ENCODE data around the gene LRIT3.
A peak's percentile ranks its signal among the peaks of the same experiment; 100 is the strongest.

The LRIT3 gene

GRCh38 chr4:109847896-109848442 is at the start of gene LRIT3:
Gene LRIT3, plus strand, starts transcription at chr4:109848107. Its CDS starts 95 bp downstream, at chr4:109848202.
- DNase-seq (ENCODE audit: low read depth), result no peak

DNA sequence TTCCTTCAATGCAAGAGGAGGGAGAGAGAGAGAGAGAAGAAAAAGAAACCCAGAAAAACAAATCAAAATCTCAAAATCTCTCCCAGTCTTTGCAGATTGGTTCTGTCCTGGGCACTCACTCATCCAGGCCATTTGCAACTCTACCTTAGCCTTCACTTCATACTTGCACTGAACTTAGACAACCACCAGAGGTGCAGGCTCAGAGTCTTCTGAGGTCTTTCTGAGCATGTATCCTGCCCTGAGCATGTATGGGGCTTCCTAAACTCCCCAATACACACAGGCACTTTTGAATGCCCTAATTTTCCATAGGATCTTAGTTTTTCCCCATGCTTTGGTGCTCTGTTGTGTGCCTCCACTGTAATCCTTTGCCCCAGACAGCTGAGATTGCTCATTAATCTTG is 49.0 kb upstream of the LRIT3 start:
- no peak for DNase-seq (ENCODE audit: low read depth)

- no peak for DNase-seq (ENCODE audit: low read depth)
Measured at GRCh38 chr4:109801099-109801789, 46.7 kb upstream of the LRIT3 start.

DNA sequence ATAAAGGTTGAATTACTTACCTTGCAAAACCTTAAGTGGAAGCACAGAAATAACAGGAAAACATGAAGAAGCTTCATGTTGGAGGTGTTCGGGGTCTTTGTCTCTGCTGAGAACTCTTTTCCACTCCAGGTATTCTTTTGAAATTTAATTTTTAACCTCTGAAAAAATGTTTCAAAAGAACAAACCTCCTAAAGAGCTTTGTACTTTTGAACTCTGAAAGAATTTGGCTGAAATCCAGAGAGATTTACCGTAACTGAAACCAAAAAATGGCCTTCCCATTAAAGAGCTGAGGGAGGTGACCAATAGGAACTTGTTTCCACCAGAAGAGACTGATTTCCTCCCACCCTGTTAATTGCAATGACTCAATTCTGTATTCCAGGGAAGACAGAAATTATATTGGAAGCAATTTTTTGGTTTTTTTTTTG is 46.0 kb upstream of the LRIT3 start, which contains the start of gene CFI:
TSS of gene CFI (minus strand) at position 105 of the 425 bp plus-strand sequence. CDS start at position 77, 28 bp downstream.
- DNase-seq (ENCODE audit: low read depth), result peak; percentile 48

- DNase-seq (ENCODE audit: low read depth), result peak; percentile 23
Measured at GRCh38 chr4:109803924-109804571, 43.9 kb upstream of the LRIT3 start.

DNA sequence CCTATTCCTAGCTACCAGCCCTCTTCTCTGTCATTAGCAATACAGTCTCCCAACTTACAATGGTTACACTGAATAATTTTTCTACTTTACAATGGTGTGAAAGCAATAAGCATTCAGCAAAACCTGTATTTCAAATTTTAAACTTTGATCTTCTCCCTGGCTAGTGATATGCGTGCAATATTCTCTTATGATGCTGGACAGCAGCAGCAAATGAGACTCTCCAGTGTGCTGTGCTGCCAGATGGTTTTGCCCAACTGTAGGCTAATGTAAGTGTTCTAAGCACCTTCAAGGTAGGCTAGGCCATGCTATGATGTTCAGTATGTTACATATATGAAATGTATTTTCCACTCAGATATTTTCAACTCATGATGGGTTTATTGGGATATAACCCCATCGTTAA is 38.3 kb upstream of the LRIT3 start:
- no peak for DNase-seq (ENCODE audit: low read depth)

DNA sequence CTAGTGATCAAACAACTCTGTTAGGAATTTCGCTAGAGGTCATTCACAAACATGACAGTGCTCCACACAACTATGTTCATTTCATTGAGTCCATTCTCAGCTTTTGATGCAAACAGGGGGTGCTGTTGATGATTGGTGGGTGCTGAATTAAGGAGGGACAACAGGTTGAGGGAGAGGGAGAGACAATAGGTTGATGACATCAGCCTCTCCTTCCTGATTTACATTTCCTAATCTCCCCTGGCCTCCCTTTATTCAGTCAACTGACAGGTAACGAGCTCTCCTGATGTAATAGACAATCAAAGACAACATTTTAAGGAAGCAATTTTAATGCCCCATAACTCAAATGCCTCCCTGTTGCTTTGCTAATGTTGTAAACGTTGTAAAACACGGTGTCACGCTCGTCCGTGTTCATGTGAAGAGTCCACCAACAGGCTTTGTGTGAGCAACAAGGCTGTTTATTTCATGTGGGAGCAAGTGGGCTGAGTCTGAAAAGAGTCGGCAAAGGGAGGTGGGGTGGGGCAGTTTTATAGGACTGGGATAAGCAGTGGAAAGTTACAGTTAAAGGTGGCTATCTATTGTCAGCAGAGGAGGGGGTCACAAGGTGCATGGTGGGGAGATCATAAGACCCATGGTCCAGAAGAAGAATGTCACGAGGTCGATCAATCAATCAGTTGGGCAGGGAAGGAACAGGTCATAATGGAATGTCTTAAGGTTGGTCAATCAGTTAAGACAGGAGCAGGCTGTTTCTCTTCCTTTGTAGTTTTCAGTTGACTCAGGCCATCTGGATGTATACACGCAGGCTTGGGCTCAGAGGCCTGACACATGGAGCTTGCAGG is 37.1 kb upstream of the LRIT3 start:
- no peak for DNase-seq (ENCODE audit: low read depth)

DNA sequence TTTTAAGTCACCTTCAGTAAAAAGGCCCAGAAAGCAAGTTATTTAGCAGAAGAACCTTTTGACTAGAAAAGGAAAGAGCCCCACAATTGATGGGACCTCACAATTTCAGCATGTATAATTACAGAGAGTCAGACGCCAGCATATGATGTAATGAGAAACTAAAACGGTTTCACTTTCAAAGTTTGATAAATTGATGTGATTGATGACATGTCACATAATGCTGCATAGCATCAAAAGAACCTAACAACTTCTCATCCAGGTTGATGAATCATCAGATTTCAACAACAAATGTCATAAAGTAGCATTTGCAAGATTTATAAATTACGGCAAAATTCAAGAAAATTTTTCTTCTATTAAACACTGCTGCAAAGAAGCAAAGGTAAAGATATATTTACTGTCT is 36.2 kb upstream of the LRIT3 start:
- no peak for DNase-seq (ENCODE audit: low read depth)

DNA sequence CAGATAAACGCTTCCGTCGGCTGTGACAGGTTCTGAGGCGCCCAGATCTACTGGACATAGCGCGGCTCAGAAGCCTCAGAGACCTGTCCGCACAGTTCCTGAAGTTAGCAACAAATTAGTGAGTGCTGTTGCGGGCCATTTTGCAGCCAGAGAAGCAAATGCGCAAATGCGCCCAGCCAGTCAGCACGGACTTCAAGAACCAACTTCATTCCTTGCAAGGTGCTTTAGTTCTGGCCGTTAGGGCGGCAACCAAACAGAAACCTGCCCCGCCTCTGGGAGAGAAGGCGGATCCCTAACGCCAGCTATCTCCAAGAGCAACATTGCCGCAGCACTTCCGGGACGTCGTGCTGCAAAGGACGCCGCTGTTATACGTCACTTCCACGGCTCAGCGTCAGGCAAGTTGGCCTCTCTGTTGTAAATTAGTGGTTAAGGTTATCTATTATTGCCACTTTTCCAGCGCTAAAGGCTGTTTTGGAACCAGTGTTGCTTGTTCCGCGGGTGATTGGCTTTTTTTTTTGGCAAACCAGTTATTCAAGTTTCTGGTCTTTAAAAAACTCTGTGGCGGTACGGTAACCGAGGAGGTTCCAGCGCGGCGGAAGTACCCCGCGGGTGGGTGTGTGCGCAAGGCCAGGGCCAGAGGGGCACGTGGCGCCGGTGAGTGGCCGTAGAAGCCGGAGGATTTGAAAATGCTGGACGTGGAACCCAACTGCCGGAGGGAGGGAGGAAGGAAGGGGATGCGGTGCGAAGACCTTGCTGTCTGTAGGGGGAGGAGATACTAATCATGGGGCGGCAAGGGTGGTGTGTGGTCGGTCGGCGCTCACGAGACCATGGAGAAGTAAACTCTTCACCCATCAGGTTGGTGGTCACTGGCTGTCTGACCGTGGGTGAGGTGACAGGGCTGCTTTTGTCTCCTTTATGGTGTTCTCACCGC is 32.5 kb upstream of the LRIT3 start, which contains the start of gene GAR1:
TSS of gene GAR1 (plus strand) at position 612 of the 931 bp plus-strand sequence. CDS start 403 bp downstream, outside the sequence.
- DNase-seq (ENCODE audit: low read depth), result peak; percentile 71

GRCh38 chr4:109816082-109816442 is 31.8 kb upstream of the LRIT3 start:
- no peak for DNase-seq (ENCODE audit: low read depth)

DNA sequence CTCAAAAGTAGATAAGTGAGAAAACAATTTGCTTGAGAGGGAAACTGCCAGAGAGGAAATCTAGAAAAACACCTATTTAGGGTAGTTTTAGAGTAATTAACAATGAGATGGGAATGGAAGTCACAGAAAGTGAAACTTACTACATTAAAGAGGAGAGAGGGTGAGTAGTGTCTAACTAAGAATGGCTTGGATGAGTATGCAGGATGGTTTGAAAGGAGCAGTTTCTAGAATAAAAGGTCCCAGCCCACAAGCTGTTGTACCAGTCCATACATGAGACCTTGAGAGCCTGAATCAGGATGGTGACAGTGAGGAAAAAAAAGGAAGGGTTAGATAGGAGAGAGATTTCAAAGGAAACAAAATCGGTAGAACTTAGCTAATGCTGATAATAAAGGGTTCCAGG is 31.0 kb upstream of the LRIT3 start:
- no peak for DNase-seq (ENCODE audit: low read depth)

GRCh38 chr4:109818268-109818667 is 29.6 kb upstream of the LRIT3 start:
- no peak for DNase-seq (ENCODE audit: low read depth)

DNA sequence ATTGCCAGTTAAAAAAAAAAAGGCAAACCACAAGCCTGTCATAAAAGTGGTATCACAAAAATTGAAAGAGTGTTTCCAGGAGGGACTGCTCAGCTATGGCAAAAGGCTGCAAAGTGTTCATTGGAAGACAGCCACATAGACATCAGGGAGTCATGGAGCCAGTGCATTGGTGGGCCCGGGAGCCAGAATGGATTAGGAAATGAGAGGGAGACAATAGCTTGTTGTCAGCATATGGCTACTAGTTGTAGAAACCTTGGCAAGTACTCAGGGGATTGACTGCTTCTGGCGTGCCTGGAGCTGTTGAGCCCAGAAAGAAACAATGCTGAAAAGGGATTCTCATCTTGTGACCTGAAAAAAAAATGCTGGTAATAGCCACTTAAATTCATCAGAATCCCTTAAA is 27.3 kb upstream of the LRIT3 start:
- DNase-seq (ENCODE audit: low read depth), result peak; percentile 22

- no peak for DNase-seq (ENCODE audit: low read depth)
Measured at GRCh38 chr4:109821185-109821584, 26.7 kb upstream of the LRIT3 start.

DNA sequence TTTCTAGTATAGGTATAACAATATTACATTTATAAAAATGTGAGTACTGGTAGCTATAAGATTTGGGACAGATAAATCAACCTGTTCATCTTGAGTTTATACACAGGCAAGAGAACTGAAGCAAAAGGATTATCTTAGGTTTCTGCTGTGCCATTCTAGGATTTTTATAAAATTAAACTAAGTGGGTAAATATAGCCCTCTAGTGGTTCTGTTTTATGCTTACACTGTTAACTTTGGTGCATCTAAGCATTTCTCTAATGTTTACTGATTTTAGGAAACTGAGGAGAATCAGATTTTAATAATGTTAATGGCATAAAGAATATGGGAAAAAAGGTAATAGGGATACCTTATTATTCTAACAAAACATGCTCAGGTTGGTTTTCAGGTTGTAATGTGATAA is 21.2 kb upstream of the LRIT3 start:
- DNase-seq (ENCODE audit: low read depth), result no peak

GRCh38 chr4:109827672-109828071 is 20.2 kb upstream of the LRIT3 start, which contains the start of gene RRH:
Gene RRH, plus strand, starts transcription at chr4:109827972. Its CDS starts 56 bp downstream, at chr4:109828028.
- no peak for DNase-seq (ENCODE audit: low read depth)

- DNase-seq (ENCODE audit: low read depth), result no peak
Measured at GRCh38 chr4:109833756-109834155, 14.2 kb upstream of the LRIT3 start.

DNA sequence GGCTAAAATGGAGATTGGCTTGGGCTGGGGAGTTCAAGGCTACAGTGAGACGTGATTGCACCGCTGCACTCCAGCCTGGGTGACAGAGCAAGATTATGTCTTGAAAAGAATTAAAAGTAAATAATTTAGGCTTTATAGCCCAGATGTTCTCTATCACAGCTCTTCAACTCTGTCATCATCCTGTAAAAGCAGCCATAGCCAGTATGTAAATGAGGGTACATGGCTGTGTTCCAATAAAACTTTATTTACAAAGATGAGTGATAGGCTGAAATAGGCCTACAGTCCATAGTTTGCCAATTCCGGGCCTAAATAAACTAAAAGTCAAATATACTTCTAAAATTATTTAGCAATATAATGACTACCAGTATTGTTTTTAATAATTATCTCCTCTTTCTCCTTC is 10.9 kb upstream of the LRIT3 start:
- DNase-seq (ENCODE audit: low read depth), result no peak

DNA sequence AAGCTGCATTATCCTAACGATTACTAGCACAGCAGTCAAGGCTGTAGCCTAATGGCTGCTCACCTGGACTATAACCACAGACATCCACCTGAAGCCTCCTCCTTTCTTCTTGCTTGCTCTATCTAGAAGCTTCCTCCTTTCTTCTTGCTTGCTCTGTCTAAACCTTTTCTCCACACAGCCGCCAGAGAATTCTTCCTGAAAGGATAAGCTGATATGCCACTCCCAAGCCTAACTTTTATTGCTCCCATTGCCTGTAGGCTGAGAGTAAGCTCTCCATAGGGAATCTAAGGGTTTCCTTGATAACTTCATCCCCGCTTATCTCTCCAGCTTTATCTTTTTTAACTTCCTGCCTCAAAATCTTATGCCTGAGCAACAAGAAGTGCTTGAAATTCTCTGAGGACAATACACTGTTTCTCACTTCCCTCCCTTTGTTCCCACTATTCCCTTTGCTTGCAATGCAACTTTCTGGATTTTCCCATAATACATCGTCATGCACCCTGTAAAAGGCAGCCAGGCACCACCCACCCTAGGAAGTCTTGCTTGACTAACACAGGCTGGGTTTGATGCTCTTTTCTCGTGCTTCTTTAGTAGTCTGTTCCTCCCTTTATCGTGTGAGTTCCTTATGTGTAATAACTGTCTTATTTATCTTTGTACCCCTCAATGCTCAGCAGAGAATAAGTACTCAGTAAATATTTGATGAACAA is 1.4 kb upstream of the LRIT3 start:
- DNase-seq (ENCODE audit: low read depth), result no peak

DNA sequence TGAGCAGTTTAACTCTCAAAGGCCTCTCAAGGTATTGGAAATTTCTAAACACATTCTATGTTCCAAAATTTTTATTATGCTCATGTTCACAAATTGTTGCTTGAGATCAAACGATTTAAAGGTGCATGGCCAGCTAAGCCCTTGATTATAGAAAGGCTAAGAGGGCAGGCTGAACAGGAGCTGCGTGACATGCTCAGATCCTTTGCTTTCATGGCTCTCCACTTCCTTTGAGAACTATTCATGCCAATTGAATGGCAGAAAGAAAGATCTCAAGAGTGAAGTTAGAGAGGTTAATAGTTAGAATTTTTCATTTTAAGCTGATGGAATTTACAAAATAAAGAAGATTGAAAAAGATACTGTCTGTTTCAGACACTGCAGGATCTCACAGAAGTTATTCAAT is 594 bp downstream of the LRIT3 start:
- no peak for DNase-seq (ENCODE audit: low read depth)

DNA sequence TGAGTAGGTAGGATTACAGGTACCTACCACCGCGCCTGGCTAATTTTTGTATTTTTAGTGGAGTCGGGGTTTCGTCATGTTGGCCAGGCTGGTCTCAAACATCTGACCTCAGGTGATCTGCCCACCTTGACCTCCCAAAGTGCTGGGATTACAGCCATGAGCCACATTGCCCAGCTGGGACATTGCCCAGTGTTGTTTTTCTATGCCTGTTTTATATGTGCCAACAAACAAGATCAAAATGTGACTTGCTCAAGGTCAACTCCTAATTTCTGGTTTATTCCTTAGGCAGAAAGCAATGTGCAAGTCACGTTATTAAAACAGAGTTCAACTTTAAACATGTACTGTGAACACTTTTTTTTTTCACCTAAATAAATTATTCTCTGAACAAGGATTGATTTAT is 2.7 kb downstream of the LRIT3 start:
- DNase-seq (ENCODE audit: low read depth), result no peak

Data from GM04504 (cell line).